A549 (cell line): ENCODE data around the gene DFFB. TPM values are rescaled to one million over a fixed set of nuclear protein-coding genes. Genes with fewer than 3 reads are reported as not detected.

Experiments
- ATAC-seq, 2 experiments: fragments of 200-7000 bp in 1 of 2; fragments of >200 bp in 1 of 2; cut with Nextera tagmentation in 1 of 2; cut with Tn5 transposase in 1 of 2; 3 replicates each; pipeline versions ENCODE4 v1.8.0 to v1.9.1; 2018 to 2020; ENCODE audit warnings: mild to moderate bottlenecking in 1 of 2, moderate library complexity in 1 of 2
- CTCF ChIA-PET: fragments of 300-600 bp; sonication (Branson Sonifier 250); formaldehyde crosslinking; extraction: SDS; loops from one replicate; lab custom pipeline; 2021; ENCODE audit warnings: antibody characterized with exemption, inconsistent platforms; lab: Yijun Ruan, JAX
- POLR2A ChIA-PET: fragments of 350-600 bp; formaldehyde crosslinking; extraction: SDS; loops from one replicate; lab custom pipeline; 2021; ENCODE audit warnings: antibody characterized with exemption, inconsistent platforms; lab: Yijun Ruan, JAX
- DNase-seq, 2 experiments: peaks; one replicate each; pipeline versions ENCODE4 v3.0.0 to v3.0.0-alpha.2; 2011 to 2016; ENCODE audit warnings: low read depth in 1 of 2, low spot score in 1 of 2
- FAIRE-seq: peaks from 2 replicates; lab custom pipeline; 2011; peaks lifted over from hg19 to GRCh38; lab: Jason Lieb, UNC
- H3K27ac ChIP-seq, 2 experiments: fragments of >200 bp; sonication (Bioruptor Twin); formaldehyde crosslinking; 3 replicates each; pipeline ENCODE4 v1.5.1; 2016 to 2017
- H3K4me1 ChIP-seq: fragments of >200 bp; sonication (Bioruptor Twin); formaldehyde crosslinking; 3 replicates; pipeline ENCODE4 v1.6.1; 2016
- H3K4me2 ChIP-seq: fragments of >200 bp; sonication (Bioruptor Twin); formaldehyde crosslinking; 3 replicates; pipeline ENCODE4 v1.6.1; 2016
- H3K4me3 ChIP-seq: fragments of >200 bp; sonication (Bioruptor Twin); formaldehyde crosslinking; 3 replicates; pipeline ENCODE4 v1.5.1; 2016
- H3K9me3 ChIP-seq: fragments of >200 bp; sonication (Bioruptor Twin); formaldehyde crosslinking; 3 replicates; pipeline ENCODE4 v1.6.1; 2016
- CBX8 ChIP-seq: fragments of 200-600 bp; sonication (generic); IDR thresholded peaks from 2 replicates; pipeline ENCODE4 v1.6.1; 2016
- CHD2 ChIP-seq: fragments of 150-350 bp; IDR thresholded peaks from 2 replicates; pipeline ENCODE4 v1.6.1; 2014; ENCODE audit warnings: low read length; ENCODE audit not compliant: partially characterized antibody
- EHMT2 ChIP-seq: fragments of 200-600 bp; sonication (generic); IDR thresholded peaks from 2 replicates; pipeline ENCODE4 v1.6.1; 2016; ENCODE audit warnings: antibody characterized with exemption, low read depth, mild to moderate bottlenecking, moderate library complexity
- FOSL2 ChIP-seq, 2 experiments: fragments of 450-650 bp in 1 of 2; fragments of >200 bp in 1 of 2; sonication (Bioruptor Twin) in 1 of 2; formaldehyde crosslinking; IDR thresholded peaks; 2 replicates each; pipeline versions ENCODE4 v1.5.0 to v1.6.1; 2016 to 2020; ENCODE audit warnings: mild to moderate bottlenecking in 1 of 2, moderate library complexity in 1 of 2
- HDAC2 ChIP-seq: fragments of 200-600 bp; sonication (generic); IDR thresholded peaks from 2 replicates; pipeline ENCODE4 v1.6.1; 2016
- HOXA7 ChIP-seq: fragments of 250-450 bp; sonication (Bioruptor Pico); IDR thresholded peaks from 2 replicates; pipeline ENCODE4 v1.5.0; 2020; ENCODE audit warnings: mild to moderate bottlenecking, moderate library complexity
- HOXB13 ChIP-seq: fragments of 250-450 bp; sonication (Bioruptor Pico); IDR thresholded peaks from 2 replicates; pipeline ENCODE4 v1.5.0; 2020; ENCODE audit warnings: low read depth, mild to moderate bottlenecking, moderate library complexity
- JUN ChIP-seq, 2 experiments: fragments of >200 bp; sonication (Bioruptor Twin); formaldehyde crosslinking; IDR thresholded peaks; 2 replicates in 1 of 2; 3 replicates in 1 of 2; pipeline ENCODE4 v1.6.1; 2016 to 2017
- KDM1A ChIP-seq: fragments of 200-600 bp; sonication (generic); IDR thresholded peaks from 2 replicates; pipeline ENCODE4 v1.6.1; 2016; ENCODE audit warnings: low read depth, mild to moderate bottlenecking
- KDM5A ChIP-seq: fragments of 200-600 bp; sonication (generic); IDR thresholded peaks from 2 replicates; pipeline ENCODE4 v1.6.1; 2016; ENCODE audit warnings: antibody characterized with exemption, mild to moderate bottlenecking
- MAFK ChIP-seq: fragments of 450-650 bp; IDR thresholded peaks from 2 replicates; pipeline ENCODE4 v1.6.1; 2014; ENCODE audit not compliant: partially characterized antibody
- MAZ ChIP-seq: fragments of 150-350 bp; IDR thresholded peaks from 2 replicates; pipeline ENCODE4 v1.6.1; 2014; ENCODE audit warnings: antibody characterized with exemption, low read depth, low read length, borderline replicate concordance
- NFE2L2 ChIP-seq: fragments of 150-350 bp; conservative IDR thresholded peaks from 2 replicates; pipeline ENCODE4 v1.6.1; 2014; ENCODE audit warnings: low read length
- RARB ChIP-seq: fragments of 250-450 bp; sonication (Bioruptor Pico); IDR thresholded peaks from 2 replicates; pipeline ENCODE4 v1.8.0; 2021; ENCODE audit warnings: mild to moderate bottlenecking, moderate library complexity
- RNF2 ChIP-seq: fragments of 200-600 bp; sonication (generic); IDR thresholded peaks from 2 replicates; pipeline ENCODE4 v1.6.1; 2016; ENCODE audit warnings: low read depth, mild to moderate bottlenecking, antibody characterized with exemption, moderate library complexity, borderline replicate concordance
- SMC3 ChIP-seq: fragments of >200 bp; sonication (Bioruptor Twin); formaldehyde crosslinking; IDR thresholded peaks from 3 replicates; pipeline ENCODE4 v1.6.1; 2018; ENCODE audit warnings: inconsistent platforms
- TP53 ChIP-seq: fragments of 250-450 bp; sonication (Bioruptor Pico); IDR thresholded peaks from 2 replicates; pipeline ENCODE4 v1.5.0; 2021; ENCODE audit warnings: mild to moderate bottlenecking, moderate library complexity
- ZFP36 ChIP-seq: fragments of 450-650 bp; IDR thresholded peaks from 2 replicates; pipeline ENCODE4 v1.6.1; 2014; ENCODE audit warnings: borderline replicate concordance; ENCODE audit not compliant: partially characterized antibody
- ZNF302 ChIP-seq: fragments of 250-450 bp; sonication (Bioruptor Pico); IDR thresholded peaks from 2 replicates; pipeline ENCODE4 v1.9.0; 2021; ENCODE audit warnings: inconsistent platforms, mild to moderate bottlenecking, moderate library complexity
- WGBS: methylation state at CpG from one replicate; pipeline ENCODE4 v1.1.6; 2017; ENCODE audit errors: missing lambda C conversion rate; 5-methylcytosine and 5-hydroxymethylcytosine counted together
- polyA plus RNA-seq, 4 experiments: library from polyadenylated mRNA; depleted of rRNA in 3 of 4; stranded (reverse); fragments of >200 nt; fragmentation: RNase III in 1 of 4; extraction: RNeasy Plus Mini Kit Qiagen cat#74134 plus additional on column Dnase treatment in 1 of 4; gene quantifications; 2 replicates in 3 of 4; 3 replicates in 1 of 4; pipeline ENCODE4 v1.2.3, GENCODE V29; 2011 to 2017
- TF ChIP-seq, protein P1 (sequence below): fragments of >200 bp; sonication (Bioruptor Twin); formaldehyde crosslinking; IDR thresholded peaks from 2 replicates; pipeline ENCODE4 v1.6.1; 2016
- TF ChIP-seq, protein P2 (sequence below): fragments of 450-650 bp; IDR thresholded peaks from 2 replicates; pipeline ENCODE4 v1.6.1; 2014; ENCODE audit warnings: antibody characterized with exemption
- TF ChIP-seq, protein P3 (sequence below): fragments of 250-450 bp; sonication (Bioruptor Pico); IDR thresholded peaks from 2 replicates; pipeline ENCODE4 v1.5.0; 2021; ENCODE audit warnings: mild to moderate bottlenecking, moderate library complexity, borderline replicate concordance
- TF ChIP-seq, protein P4 (sequence below): IDR thresholded peaks from 2 replicates; pipeline ENCODE4 v1.6.1; 2012; ENCODE audit warnings: low read depth, borderline replicate concordance
- TF ChIP-seq, protein P5 (sequence below): fragments of 200-600 bp; sonication (generic); IDR thresholded peaks from 2 replicates; pipeline ENCODE4 v1.6.1; 2016; ENCODE audit warnings: antibody characterized with exemption, mild to moderate bottlenecking, moderate library complexity

Gene DFFB
- polyA plus RNA-seq, 2 of the 4 experiments (the other 2 are of a cell fraction): 2.5 to 3.7 TPM

DNA sequence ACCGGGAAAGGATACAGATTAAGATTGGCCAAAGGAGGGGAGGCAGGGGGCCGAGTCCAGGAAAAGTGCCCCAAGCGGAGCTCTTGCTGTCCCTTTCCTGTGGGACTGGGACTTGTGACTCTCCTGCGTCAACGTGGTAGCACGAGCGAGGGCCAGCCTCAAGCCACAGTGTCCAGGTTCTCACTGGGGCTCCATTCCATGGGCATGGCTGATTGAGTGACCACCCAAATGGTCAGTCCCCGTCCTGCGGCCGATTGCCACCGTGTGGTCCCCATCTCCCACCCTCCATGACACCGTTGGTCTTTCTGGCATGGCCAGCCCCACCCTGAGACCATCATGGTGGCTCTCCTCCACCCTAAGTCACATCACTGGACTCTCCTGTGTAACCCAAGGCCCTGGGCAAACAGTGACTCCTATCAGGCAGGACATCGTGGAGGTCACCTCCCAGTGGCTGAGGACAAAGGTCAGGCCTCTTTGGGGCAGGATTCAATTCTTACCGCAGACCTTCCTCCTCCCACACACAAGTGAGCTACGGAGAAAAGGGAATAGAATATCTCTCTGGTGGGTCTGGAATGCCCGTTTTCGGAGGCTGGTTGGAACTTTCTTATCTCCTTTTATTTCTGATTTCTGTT, 51.7 kb downstream of the DFFB start (continued):
- no peak for TF ChIP-seq HDAC2
- TF ChIP-seq SMC3: no peak
- no peak for TF ChIP-seq MAZ
- TF ChIP-seq, protein P1, sequence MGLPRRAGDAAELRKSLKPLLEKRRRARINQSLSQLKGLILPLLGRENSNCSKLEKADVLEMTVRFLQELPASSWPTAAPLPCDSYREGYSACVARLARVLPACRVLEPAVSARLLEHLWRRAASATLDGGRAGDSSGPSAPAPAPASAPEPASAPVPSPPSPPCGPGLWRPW: no peak
- TF ChIP-seq EHMT2: no peak
- TF ChIP-seq, protein P2, sequence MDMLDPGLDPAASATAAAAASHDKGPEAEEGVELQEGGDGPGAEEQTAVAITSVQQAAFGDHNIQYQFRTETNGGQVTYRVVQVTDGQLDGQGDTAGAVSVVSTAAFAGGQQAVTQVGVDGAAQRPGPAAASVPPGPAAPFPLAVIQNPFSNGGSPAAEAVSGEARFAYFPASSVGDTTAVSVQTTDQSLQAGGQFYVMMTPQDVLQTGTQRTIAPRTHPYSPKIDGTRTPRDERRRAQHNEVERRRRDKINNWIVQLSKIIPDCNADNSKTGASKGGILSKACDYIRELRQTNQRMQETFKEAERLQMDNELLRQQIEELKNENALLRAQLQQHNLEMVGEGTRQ: no peak
- no peak for TF ChIP-seq ZNF302
- TF ChIP-seq, protein P3, sequence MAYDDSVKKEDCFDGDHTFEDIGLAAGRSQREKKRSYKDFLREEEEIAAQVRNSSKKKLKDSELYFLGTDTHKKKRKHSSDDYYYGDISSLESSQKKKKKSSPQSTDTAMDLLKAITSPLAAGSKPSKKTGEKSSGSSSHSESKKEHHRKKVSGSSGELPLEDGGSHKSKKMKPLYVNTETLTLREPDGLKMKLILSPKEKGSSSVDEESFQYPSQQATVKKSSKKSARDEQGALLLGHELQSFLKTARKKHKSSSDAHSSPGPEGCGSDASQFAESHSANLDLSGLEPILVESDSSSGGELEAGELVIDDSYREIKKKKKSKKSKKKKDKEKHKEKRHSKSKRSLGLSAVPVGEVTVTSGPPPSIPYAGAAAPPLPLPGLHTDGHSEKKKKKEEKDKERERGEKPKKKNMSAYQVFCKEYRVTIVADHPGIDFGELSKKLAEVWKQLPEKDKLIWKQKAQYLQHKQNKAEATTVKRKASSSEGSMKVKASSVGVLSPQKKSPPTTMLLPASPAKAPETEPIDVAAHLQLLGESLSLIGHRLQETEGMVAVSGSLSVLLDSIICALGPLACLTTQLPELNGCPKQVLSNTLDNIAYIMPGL (CRISPR knock-in tag): no peak
- TF ChIP-seq TP53: no peak
- TF ChIP-seq KDM5A: no peak
- no peak for TF ChIP-seq HOXB13 (CRISPR knock-in tag)
- no peak for TF ChIP-seq JUN (IDR thresholded peaks at IDR 0.05)

DNA sequence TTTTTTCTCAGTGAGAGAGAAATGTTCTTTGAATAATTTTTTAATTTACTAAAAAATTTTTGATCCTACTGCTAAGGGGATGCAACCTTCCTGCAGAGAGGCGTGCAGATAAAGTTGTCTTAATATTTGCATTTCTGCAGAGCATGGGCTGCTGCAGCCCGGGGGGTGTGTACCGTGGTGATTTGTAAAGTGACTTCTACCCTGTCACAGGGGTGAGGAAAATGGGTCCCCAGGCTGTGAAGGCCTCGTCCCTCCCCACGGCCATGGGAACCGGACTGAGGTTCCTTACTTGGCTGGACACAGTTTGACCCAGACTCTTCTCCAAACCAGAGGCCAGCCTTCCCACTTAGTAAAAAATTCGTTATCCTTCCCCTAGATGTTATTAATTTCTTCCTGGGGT, 52.3 kb downstream of the DFFB start:
- no peak for ATAC-seq
- no peak for DNase-seq
- no peak overlapping the region for H3K4me2 ChIP-seq
- H3K4me3 ChIP-seq: no peak overlapping the region
- TF ChIP-seq KDM1A (no peak), RNF2 (no peak), RARB (CRISPR knock-in tag) (no peak), CBX8 (no peak), HOXA7 (CRISPR knock-in tag) (no peak), JUN (IDR thresholded peaks at IDR 0.05) (no peak), TP53 (no peak), HDAC2 (no peak), FOSL2 (IDR thresholded peaks at IDR 0.05) (no peak), FOSL2 (CRISPR knock-in tag; IDR thresholded peaks at IDR 0.05) (no peak), NFE2L2 (no peak), ZNF302 (no peak), CHD2 (no peak), MAFK (no peak), ZFP36 (no peak), HOXB13 (CRISPR knock-in tag) (no peak)
- TF ChIP-seq, protein P4, sequence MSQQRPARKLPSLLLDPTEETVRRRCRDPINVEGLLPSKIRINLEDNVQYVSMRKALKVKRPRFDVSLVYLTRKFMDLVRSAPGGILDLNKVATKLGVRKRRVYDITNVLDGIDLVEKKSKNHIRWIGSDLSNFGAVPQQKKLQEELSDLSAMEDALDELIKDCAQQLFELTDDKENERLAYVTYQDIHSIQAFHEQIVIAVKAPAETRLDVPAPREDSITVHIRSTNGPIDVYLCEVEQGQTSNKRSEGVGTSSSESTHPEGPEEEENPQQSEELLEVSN: no peak
- TF ChIP-seq, protein P5, sequence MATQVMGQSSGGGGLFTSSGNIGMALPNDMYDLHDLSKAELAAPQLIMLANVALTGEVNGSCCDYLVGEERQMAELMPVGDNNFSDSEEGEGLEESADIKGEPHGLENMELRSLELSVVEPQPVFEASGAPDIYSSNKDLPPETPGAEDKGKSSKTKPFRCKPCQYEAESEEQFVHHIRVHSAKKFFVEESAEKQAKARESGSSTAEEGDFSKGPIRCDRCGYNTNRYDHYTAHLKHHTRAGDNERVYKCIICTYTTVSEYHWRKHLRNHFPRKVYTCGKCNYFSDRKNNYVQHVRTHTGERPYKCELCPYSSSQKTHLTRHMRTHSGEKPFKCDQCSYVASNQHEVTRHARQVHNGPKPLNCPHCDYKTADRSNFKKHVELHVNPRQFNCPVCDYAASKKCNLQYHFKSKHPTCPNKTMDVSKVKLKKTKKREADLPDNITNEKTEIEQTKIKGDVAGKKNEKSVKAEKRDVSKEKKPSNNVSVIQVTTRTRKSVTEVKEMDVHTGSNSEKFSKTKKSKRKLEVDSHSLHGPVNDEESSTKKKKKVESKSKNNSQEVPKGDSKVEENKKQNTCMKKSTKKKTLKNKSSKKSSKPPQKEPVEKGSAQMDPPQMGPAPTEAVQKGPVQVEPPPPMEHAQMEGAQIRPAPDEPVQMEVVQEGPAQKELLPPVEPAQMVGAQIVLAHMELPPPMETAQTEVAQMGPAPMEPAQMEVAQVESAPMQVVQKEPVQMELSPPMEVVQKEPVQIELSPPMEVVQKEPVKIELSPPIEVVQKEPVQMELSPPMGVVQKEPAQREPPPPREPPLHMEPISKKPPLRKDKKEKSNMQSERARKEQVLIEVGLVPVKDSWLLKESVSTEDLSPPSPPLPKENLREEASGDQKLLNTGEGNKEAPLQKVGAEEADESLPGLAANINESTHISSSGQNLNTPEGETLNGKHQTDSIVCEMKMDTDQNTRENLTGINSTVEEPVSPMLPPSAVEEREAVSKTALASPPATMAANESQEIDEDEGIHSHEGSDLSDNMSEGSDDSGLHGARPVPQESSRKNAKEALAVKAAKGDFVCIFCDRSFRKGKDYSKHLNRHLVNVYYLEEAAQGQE: no peak
- CTCF ChIA-PET: interaction anchor here (1.4 kb wide), 1 partner anchor 1836 kb away, joined by 4 read pairs; no protein-coding TSS in a partner anchor
- H3K9me3 ChIP-seq: no peaks in the 10 kb centered on the region
- no peak for FAIRE-seq
- no peak overlapping the region for H3K27ac ChIP-seq
- peaks cover 5% of the 10 kb centered on the region; the same call in 1 of the 3 replicates for H3K4me1 ChIP-seq
- WGBS: 41% methylated on average over 7 of the region's 7 CpGs
- POLR2A ChIA-PET: no interaction called here
